Hepatocyte (in vitro differentiated cells): ENCODE data around the gene TMEM272. TPM values are rescaled to one million over a fixed set of nuclear protein-coding genes. Genes with fewer than 3 reads are reported as not detected.

Experiments used
- DNase-seq: peaks from one replicate; pipeline ENCODE4 v3.0.0-alpha.2; 2016; ENCODE audit warnings: low spot score
- H2AFZ ChIP-seq: fragments of 200-600 bp; sonication (generic); 2 replicates; pipeline ENCODE4 v1.6.0; 2016; ENCODE audit warnings: antibody characterized with exemption, mild to moderate bottlenecking
- H3K27ac ChIP-seq: fragments of 200-600 bp; sonication (generic); 2 replicates; pipeline ENCODE4 v1.5.1; 2016; ENCODE audit warnings: mild to moderate bottlenecking
- H3K27me3 ChIP-seq: fragments of 200-600 bp; sonication (generic); 2 replicates; pipeline ENCODE4 v1.6.1; 2016
- H3K36me3 ChIP-seq: fragments of 200-600 bp; sonication (generic); replicated peaks from 2 replicates; pipeline ENCODE4 v1.5.1; 2016; ENCODE audit warnings: low read depth; ENCODE audit not compliant: insufficient read depth
- H3K4me1 ChIP-seq: fragments of 200-600 bp; sonication (generic); 2 replicates; pipeline ENCODE4 v1.5.1; 2016; ENCODE audit warnings: mild to moderate bottlenecking, moderate library complexity; ENCODE audit not compliant: insufficient read depth
- H3K4me2 ChIP-seq: fragments of 200-600 bp; sonication (generic); 2 replicates; pipeline ENCODE4 v1.6.0; 2016
- H3K4me3 ChIP-seq: fragments of 200-600 bp; sonication (generic); 2 replicates; pipeline ENCODE4 v1.5.1; 2016; ENCODE audit warnings: mild to moderate bottlenecking
- H3K79me2 ChIP-seq: fragments of 200-600 bp; sonication (generic); 2 replicates; pipeline ENCODE4 v1.6.0; 2017; ENCODE audit warnings: mild to moderate bottlenecking
- H3K9me2 ChIP-seq: fragments of 200-600 bp; sonication (generic); replicated peaks from 2 replicates; pipeline ENCODE4 v1.6.0; 2017; ENCODE audit warnings: mild to moderate bottlenecking; ENCODE audit not compliant: insufficient read depth
- H3K9me3 ChIP-seq: fragments of 200-600 bp; sonication (generic); 2 replicates; pipeline ENCODE4 v1.5.1; 2016; ENCODE audit warnings: low read depth, mild to moderate bottlenecking
- H4K20me1 ChIP-seq: fragments of 200-600 bp; sonication (generic); 2 replicates; pipeline ENCODE4 v1.6.0; 2016; ENCODE audit warnings: mild to moderate bottlenecking; ENCODE audit not compliant: insufficient read depth, poor library complexity, severe bottlenecking
- EZH2 ChIP-seq: fragments of 200-600 bp; sonication (generic); IDR thresholded peaks from 2 replicates; pipeline ENCODE4 v1.6.1; 2016; ENCODE audit warnings: antibody characterized with exemption, mild to moderate bottlenecking, borderline replicate concordance
- EZH2phosphoT487 ChIP-seq: fragments of 200-600 bp; sonication (generic); IDR thresholded peaks from one replicate; pipeline ENCODE4 v1.6.1; 2018; ENCODE audit warnings: antibody characterized with exemption, mild to moderate bottlenecking, low read depth, moderate library complexity; ENCODE audit not compliant: unreplicated experiment, severe bottlenecking
- WGBS: methylation state at CpG from one replicate; pipeline ENCODE4 v1.1.6; 2016; ENCODE audit warnings: low lambda C conversion rate; ENCODE audit errors: missing lambda C conversion rate; 5-methylcytosine and 5-hydroxymethylcytosine counted together
- polyA plus RNA-seq: library from polyadenylated mRNA; unstranded; fragments of >200 nt; fragmentation: Nextera tagmentation; extraction: Ambion mirVana; gene quantifications from 2 replicates; pipeline ENCODE4 v1.2.1, GENCODE V29; 2016
- total RNA-seq: library from RNA; depleted of rRNA; stranded (reverse); fragments of >200 nt; gene quantifications from 2 replicates; pipeline ENCODE4 v1.2.3, GENCODE V29; 2014
- TF ChIP-seq, protein P1 (sequence below): fragments of 200-600 bp; sonication (generic); IDR thresholded peaks from 2 replicates; pipeline ENCODE4 v1.5.1; 2016; ENCODE audit warnings: antibody characterized with exemption, mild to moderate bottlenecking; ENCODE audit not compliant: poor library complexity

Gene TMEM272, protein sequence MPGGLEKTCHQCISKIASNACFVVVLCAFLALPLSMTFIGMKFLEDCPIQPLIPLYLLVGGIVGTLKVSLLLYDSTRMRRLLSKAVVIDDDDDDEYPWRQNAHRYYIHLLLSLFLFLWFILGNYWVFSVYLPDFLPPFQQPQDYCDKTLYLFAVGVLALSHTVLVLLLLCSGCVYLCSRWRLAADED
- total RNA-seq (0.16 and 0.20 TPM in 2 replicates), polyA plus RNA-seq (0.19 and 0.23 TPM in 2 replicates)

DNA sequence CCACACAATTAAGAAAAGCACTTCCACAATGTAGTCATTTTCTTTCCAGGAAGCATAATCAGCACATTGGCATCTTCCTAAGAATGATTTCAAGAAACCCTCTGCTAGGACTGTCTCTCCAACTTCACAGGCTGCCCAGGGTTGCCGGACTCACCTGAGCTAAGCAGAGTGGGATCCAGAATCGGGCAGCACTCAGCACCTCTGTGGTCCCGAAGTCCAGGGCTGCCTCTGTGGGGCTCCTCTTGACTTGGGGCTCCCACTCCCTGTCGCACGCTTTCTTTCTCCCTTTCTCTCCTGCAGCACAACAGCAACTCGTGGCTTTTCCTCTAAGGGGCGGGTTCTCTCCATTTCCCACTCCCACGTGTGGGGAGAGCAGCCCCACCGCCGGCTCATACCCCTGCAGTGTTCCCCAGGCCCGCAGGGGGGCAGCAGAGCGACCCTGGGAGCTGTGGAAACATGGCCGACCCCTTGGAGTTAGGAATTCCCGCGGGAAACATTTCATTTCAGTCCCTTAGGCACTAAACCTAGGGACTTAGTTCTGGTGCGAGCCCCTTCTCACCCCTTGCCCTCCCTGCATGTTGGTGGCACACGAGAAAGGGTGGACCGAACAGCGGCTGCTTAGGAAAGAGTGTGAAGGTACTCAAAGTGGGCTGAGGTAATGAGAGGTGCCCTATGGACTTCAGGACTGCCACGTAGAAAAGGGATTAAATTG is at the start of gene TMEM272:
TMEM272 (minus strand) TSS at position 316 of the 712 bp plus-strand sequence. CDS start 6,647 bp downstream, outside the sequence.
- Histone ChIP-seq H3K36me3 (no peaks in the 10 kb centered on the region), H3K27ac (peak within 1 kb of the TSS; percentile 4), H3K4me1 (peaks cover 10% of the 10 kb centered on the region), H3K79me2 (no peaks in the 10 kb centered on the region), H3K9me3 (no peaks in the 10 kb centered on the region), H4K20me1 (no peaks in the 10 kb centered on the region), H3K27me3 (no peaks in the 10 kb centered on the region), H3K9me2 (no peaks in the 10 kb centered on the region), H2AFZ (peak within 1 kb of the TSS; percentile 86), H3K4me2 (peak within 1 kb of the TSS; percentile 67), H3K4me3 (no peak within 1 kb of the TSS)
- peak; percentile 76 for DNase-seq
- 39% methylated on average over 20 of the region's 20 CpGs for WGBS
- no peak for TF ChIP-seq EZH2
- TF ChIP-seq, protein P1, sequence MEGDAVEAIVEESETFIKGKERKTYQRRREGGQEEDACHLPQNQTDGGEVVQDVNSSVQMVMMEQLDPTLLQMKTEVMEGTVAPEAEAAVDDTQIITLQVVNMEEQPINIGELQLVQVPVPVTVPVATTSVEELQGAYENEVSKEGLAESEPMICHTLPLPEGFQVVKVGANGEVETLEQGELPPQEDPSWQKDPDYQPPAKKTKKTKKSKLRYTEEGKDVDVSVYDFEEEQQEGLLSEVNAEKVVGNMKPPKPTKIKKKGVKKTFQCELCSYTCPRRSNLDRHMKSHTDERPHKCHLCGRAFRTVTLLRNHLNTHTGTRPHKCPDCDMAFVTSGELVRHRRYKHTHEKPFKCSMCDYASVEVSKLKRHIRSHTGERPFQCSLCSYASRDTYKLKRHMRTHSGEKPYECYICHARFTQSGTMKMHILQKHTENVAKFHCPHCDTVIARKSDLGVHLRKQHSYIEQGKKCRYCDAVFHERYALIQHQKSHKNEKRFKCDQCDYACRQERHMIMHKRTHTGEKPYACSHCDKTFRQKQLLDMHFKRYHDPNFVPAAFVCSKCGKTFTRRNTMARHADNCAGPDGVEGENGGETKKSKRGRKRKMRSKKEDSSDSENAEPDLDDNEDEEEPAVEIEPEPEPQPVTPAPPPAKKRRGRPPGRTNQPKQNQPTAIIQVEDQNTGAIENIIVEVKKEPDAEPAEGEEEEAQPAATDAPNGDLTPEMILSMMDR: peak; percentile 82

DNA sequence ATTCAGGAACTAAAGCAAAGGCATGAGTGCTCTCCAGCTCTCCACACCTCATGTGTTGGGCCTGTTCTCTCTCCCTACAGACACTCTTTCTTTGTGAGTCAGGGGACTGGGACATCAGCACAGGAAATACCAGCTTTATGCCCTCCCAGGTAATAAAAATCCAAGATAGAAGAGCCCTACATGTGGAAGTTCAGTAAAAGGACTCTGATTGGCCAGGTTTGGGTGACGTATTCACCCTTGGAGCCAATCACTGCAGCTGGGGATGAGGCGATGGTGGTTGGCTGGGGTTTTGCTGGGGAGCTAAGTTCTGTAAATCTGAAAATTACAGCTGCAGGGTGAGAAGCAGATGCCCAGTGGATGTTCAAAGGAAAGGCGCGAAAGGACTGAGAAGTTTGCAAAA is 49.3 kb upstream of the TMEM272 start:
- H3K27ac ChIP-seq: no peak overlapping the region
- H3K79me2 ChIP-seq: no peaks in the 10 kb centered on the region
- WGBS: 94% methylated on average over 4 of the region's 4 CpGs
- no peaks in the 10 kb centered on the region for H4K20me1 ChIP-seq
- H3K9me3 ChIP-seq: no peaks in the 10 kb centered on the region
- DNase-seq: no peak
- no peaks in the 10 kb centered on the region for H3K36me3 ChIP-seq
- H3K4me1 ChIP-seq: peaks cover 10% of the 10 kb centered on the region
- no peak overlapping the region for H3K4me3 ChIP-seq
- no peak overlapping the region for H2AFZ ChIP-seq
- no peaks in the 10 kb centered on the region for H3K27me3 ChIP-seq
- TF ChIP-seq, protein P1: no peak
- no peak for TF ChIP-seq EZH2
- TF ChIP-seq EZH2phosphoT487: no peak
- H3K4me2 ChIP-seq: no peak overlapping the region
- no peaks in the 10 kb centered on the region for H3K9me2 ChIP-seq

DNA sequence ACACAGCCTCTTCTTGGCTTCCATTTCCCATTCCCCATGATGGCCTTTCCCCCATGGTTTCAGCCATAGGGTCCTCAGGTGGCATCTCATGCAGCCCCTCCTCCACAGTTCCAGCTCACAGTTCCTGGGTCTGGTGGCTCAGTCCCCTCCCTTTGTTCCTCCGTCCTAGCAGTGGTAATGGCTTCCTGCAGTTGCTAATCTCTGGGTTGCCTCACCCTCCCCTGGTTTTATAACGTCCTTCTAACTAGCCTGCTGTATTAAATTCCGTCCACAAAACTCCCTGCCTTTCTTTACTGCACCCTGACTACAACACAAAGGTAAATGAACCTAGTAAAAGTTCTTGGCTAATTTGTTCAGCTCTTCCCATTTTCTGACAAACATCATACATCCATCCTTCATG is 47.7 kb upstream of the TMEM272 start:
- Histone ChIP-seq H3K79me2 (no peaks in the 10 kb centered on the region), H3K36me3 (no peaks in the 10 kb centered on the region), H3K27ac (no peak overlapping the region), H3K9me2 (no peaks in the 10 kb centered on the region), H2AFZ (no peak overlapping the region), H3K4me2 (no peak overlapping the region), H3K27me3 (no peaks in the 10 kb centered on the region), H3K9me3 (no peaks in the 10 kb centered on the region), H3K4me1 (peaks cover 10% of the 10 kb centered on the region), H4K20me1 (no peaks in the 10 kb centered on the region), H3K4me3 (no peak overlapping the region)
- no peak for DNase-seq
- 50% methylated on average over 3 of the region's 3 CpGs for WGBS
- TF ChIP-seq, protein P1: no peak
- TF ChIP-seq EZH2phosphoT487 (no peak), EZH2 (no peak)
